Uterus (tissue), 2 donors: ENCODE measurements around the gene TOX3.

Experiments
- CTCF ChIP-seq, 4 experiments: fragments of 200-600 bp in 2 of 4; fragments of 450-650 bp in 2 of 4; sonication (generic) in 2 of 4; IDR thresholded peaks; one replicate each; pipeline ENCODE4 v1.5.1; 2016 to 2019; ENCODE audit warnings: antibody characterized with exemption in 4 of 4, mild to moderate bottlenecking in 2 of 4, moderate library complexity in 1 of 4
- POLR2A ChIP-seq, 2 donors: fragments of 450-650 bp; IDR thresholded peaks; one replicate each; pipeline ENCODE4 v1.6.1; 2016; ENCODE audit warnings: antibody characterized with exemption in 2 of 2, mild to moderate bottlenecking in 1 of 2, moderate library complexity in 1 of 2

- TF ChIP-seq CTCF (IDR thresholded peaks at IDR 0.05) (no peak), POLR2A (IDR thresholded peaks at IDR 0.05) (peak in 1 of 2 donors; percentile 17)
These were observed at the start of gene TOX3 for GRCh38 chr16:52547004-52547833.
